Smooth muscle cell (in vitro differentiated cells): Measurements from ENCODE around the gene DNAJC7. TPM values are rescaled to one million over a fixed set of nuclear protein-coding genes. Genes with fewer than 3 reads are reported as not detected.
"Not testable (repeated sequence)": the region's sequence is repeated elsewhere in the genome, so short reads cannot be mapped to it uniquely, and the experiment has no call there.

ENCODE experiments used
- DNase-seq: peaks from one replicate; lab custom pipeline; 2025; ENCODE audit not compliant: unreplicated experiment; lab: John Stamatoyannopoulos, UW
- H2AFZ ChIP-seq: fragments of 200-600 bp; sonication (generic); 2 replicates; pipeline ENCODE4 v1.6.0; 2016; ENCODE audit warnings: antibody characterized with exemption, low read depth, mild to moderate bottlenecking
- H3F3A ChIP-seq: fragments of 200-600 bp; sonication (generic); 2 replicates; pipeline ENCODE4 v1.6.0; 2017; ENCODE audit warnings: antibody characterized with exemption, low read depth
- H3K27ac ChIP-seq: fragments of 200-600 bp; sonication (generic); 2 replicates; pipeline ENCODE4 v1.5.1; 2016; ENCODE audit warnings: low read depth, mild to moderate bottlenecking
- H3K27me3 ChIP-seq: fragments of 200-600 bp; sonication (generic); 2 replicates; pipeline ENCODE4 v1.6.1; 2016; ENCODE audit warnings: low read depth, mild to moderate bottlenecking
- H3K36me3 ChIP-seq: fragments of 200-600 bp; sonication (generic); 2 replicates; pipeline ENCODE4 v1.5.1; 2016; ENCODE audit warnings: low read depth
- H3K4me1 ChIP-seq: fragments of 200-600 bp; sonication (generic); 2 replicates; pipeline ENCODE4 v1.5.1; 2016; ENCODE audit warnings: low read depth
- H3K4me2 ChIP-seq: fragments of 200-600 bp; sonication (generic); 2 replicates; pipeline ENCODE4 v1.6.0; 2016; ENCODE audit warnings: mild to moderate bottlenecking
- H3K4me3 ChIP-seq: fragments of 200-600 bp; sonication (generic); 2 replicates; pipeline ENCODE4 v1.5.1; 2016; ENCODE audit warnings: mild to moderate bottlenecking
- H3K79me2 ChIP-seq: fragments of 200-600 bp; sonication (generic); 2 replicates; pipeline ENCODE4 v1.6.0; 2016; ENCODE audit warnings: low read depth, mild to moderate bottlenecking
- H3K9ac ChIP-seq: fragments of 200-600 bp; sonication (generic); 2 replicates; pipeline ENCODE4 v1.6.0; 2016; ENCODE audit warnings: low read depth
- H3K9me3 ChIP-seq: fragments of 200-600 bp; sonication (generic); replicated peaks from 2 replicates; pipeline ENCODE4 v1.5.1; 2016; ENCODE audit warnings: low read depth
- H4K20me1 ChIP-seq: fragments of 200-600 bp; sonication (generic); 2 replicates; pipeline ENCODE4 v1.6.0; 2016; ENCODE audit warnings: low read depth
- WGBS: methylation state at CpG from one replicate; pipeline ENCODE4 v1.1.7; 2016; ENCODE audit warnings: low lambda C conversion rate; 5-methylcytosine and 5-hydroxymethylcytosine counted together
- polyA plus RNA-seq: library from polyadenylated mRNA; unstranded; fragments of >200 nt; fragmentation: Nextera tagmentation; extraction: Ambion mirVana; gene quantifications from 2 replicates; pipeline ENCODE4 v1.2.1, GENCODE V29; 2016
- total RNA-seq: library from RNA; depleted of rRNA; stranded (reverse); fragments of >200 nt; gene quantifications from 2 replicates; pipeline ENCODE4 v1.2.3, GENCODE V29; 2014
- TF ChIP-seq, protein P1 (sequence below): fragments of 200-600 bp; sonication (generic); IDR thresholded peaks from 2 replicates; pipeline ENCODE4 v1.5.1; 2017; ENCODE audit warnings: borderline replicate concordance, mild to moderate bottlenecking, antibody characterized with exemption; ENCODE audit not compliant: insufficient read depth, poor library complexity, severe bottlenecking

DNAJC7 gene
- total and polyA plus RNA-seq, 2 experiments from 2014 or later: 44.5 to 44.7 TPM

- H2AFZ ChIP-seq: peak overlapping the region; percentile 65
- no peaks in the 10 kb centered on the region for H3K9me3 ChIP-seq
- 37% methylated on average over 3 of the region's 3 CpGs for WGBS
- peak overlapping the region; percentile 97 for H3K4me2 ChIP-seq
- peak overlapping the region; percentile 89 for H3K4me3 ChIP-seq
- H3K36me3 ChIP-seq: no peaks in the 10 kb centered on the region
- H3K27me3 ChIP-seq: no peaks in the 10 kb centered on the region
- peak overlapping the region; percentile 97 for H3K27ac ChIP-seq
- DNase-seq: no peak
- peak overlapping the region; percentile 99 for H3K9ac ChIP-seq
- TF ChIP-seq, protein P1, sequence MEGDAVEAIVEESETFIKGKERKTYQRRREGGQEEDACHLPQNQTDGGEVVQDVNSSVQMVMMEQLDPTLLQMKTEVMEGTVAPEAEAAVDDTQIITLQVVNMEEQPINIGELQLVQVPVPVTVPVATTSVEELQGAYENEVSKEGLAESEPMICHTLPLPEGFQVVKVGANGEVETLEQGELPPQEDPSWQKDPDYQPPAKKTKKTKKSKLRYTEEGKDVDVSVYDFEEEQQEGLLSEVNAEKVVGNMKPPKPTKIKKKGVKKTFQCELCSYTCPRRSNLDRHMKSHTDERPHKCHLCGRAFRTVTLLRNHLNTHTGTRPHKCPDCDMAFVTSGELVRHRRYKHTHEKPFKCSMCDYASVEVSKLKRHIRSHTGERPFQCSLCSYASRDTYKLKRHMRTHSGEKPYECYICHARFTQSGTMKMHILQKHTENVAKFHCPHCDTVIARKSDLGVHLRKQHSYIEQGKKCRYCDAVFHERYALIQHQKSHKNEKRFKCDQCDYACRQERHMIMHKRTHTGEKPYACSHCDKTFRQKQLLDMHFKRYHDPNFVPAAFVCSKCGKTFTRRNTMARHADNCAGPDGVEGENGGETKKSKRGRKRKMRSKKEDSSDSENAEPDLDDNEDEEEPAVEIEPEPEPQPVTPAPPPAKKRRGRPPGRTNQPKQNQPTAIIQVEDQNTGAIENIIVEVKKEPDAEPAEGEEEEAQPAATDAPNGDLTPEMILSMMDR: no peak
- peaks cover 2% of the 10 kb centered on the region for H3F3A ChIP-seq
- peaks cover 55% of the 10 kb centered on the region for H3K79me2 ChIP-seq
- peaks cover 25% of the 10 kb centered on the region for H3K4me1 ChIP-seq
- H4K20me1 ChIP-seq: peaks cover 27% of the 10 kb centered on the region
Observed at GRCh38 chr17:42018339-42018738, 1.1 kb upstream of the DNAJC7 start.

DNA sequence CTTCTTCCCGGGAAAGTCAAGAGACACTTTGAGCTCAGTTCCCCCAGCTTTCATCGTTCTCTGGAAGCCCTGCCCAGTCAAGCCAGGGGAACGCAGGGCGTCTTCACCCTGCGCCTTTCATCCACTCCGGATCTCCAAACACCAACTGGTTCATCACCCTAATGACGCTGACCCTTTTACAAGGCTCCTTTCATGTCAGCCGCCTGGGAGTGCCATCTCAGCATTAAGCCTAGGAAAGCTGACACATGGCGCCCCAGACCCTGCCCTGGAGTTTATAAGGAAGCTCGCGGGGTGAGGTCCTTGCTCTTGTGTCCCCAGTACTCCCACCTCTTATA, 594 bp upstream of the DNAJC7 start:
- H3K9me3 ChIP-seq: no peaks in the 10 kb centered on the region
- peak overlapping the region; percentile 65 for H2AFZ ChIP-seq
- H3F3A ChIP-seq: no peaks in the 10 kb centered on the region
- peak overlapping the region; percentile 97 for H3K4me2 ChIP-seq
- H3K27me3 ChIP-seq: no peaks in the 10 kb centered on the region
- peaks cover 32% of the 10 kb centered on the region for H4K20me1 ChIP-seq
- H3K36me3 ChIP-seq: no peaks in the 10 kb centered on the region
- peak overlapping the region; percentile 99 for H3K9ac ChIP-seq
- H3K4me3 ChIP-seq: peak overlapping the region; percentile 89
- peaks cover 25% of the 10 kb centered on the region for H3K4me1 ChIP-seq
- peak overlapping the region; percentile 97 for H3K27ac ChIP-seq
- peaks cover 60% of the 10 kb centered on the region for H3K79me2 ChIP-seq
- TF ChIP-seq, protein P1: no peak
- DNase-seq: peak; percentile 54
- 6% methylated on average over 11 of the region's 11 CpGs for WGBS

DNA sequence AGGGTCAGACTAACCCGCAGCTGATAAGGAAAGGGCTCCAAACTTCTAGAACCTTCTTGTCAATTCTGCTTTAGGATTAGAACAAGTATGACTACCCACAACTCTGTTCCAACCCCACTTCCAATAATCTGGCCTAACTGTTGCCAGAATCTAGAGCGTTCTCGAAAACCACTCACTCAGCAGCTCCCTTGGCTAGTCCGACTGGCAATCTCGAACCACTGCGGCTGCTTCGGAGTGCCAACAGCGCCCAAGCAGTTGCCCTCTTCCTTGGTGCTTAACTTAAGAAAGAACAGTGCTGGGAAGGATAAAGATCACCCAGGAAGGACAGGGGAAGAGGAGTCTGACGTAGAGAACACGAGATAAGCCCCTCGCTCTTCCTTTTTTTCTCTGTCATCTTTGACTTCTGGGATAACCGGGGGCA, 818 bp downstream of the DNAJC7 start:
- 10% methylated on average over 12 of the region's 12 CpGs for WGBS
- H2AFZ ChIP-seq: peak overlapping the region; percentile 65
- H3K36me3 ChIP-seq: no peaks in the 10 kb centered on the region
- TF ChIP-seq, protein P1: no peak
- no peak for DNase-seq
- no peaks in the 10 kb centered on the region for H3K9me3 ChIP-seq
- H3K79me2 ChIP-seq: peaks cover 71% of the 10 kb centered on the region
- peak overlapping the region; percentile 97 for H3K27ac ChIP-seq
- peaks cover 25% of the 10 kb centered on the region for H3K4me1 ChIP-seq
- peak overlapping the region; percentile 97 for H3K4me2 ChIP-seq
- H3K9ac ChIP-seq: peak overlapping the region; percentile 99
- peak overlapping the region; percentile 89 for H3K4me3 ChIP-seq
- peaks cover 46% of the 10 kb centered on the region for H4K20me1 ChIP-seq
- H3F3A ChIP-seq: no peaks in the 10 kb centered on the region
- no peaks in the 10 kb centered on the region for H3K27me3 ChIP-seq

- WGBS: 98% methylated on average over 12 of the region's 12 CpGs
- not testable (repeated sequence) for H3K36me3 ChIP-seq, H3K9me3 ChIP-seq, DNase-seq, H3K9ac ChIP-seq, H3K27me3 ChIP-seq, H3K27ac ChIP-seq, H2AFZ ChIP-seq, H3K4me3 ChIP-seq, H3K4me2 ChIP-seq, H3F3A ChIP-seq
- H3K4me1 ChIP-seq: peaks cover 15% of the 10 kb centered on the region
- peaks cover 83% of the 10 kb centered on the region for H3K79me2 ChIP-seq
- peaks cover 73% of the 10 kb centered on the region for H4K20me1 ChIP-seq
Observed at GRCh38 chr17:42013740-42014139, 3.5 kb downstream of the DNAJC7 start.

- H3K27me3 ChIP-seq, H3K9me3 ChIP-seq, H3K36me3 ChIP-seq, H3K27ac ChIP-seq, DNase-seq, H2AFZ ChIP-seq, H3K4me1 ChIP-seq, H3K9ac ChIP-seq, H3K4me2 ChIP-seq, H3K4me3 ChIP-seq, H3F3A ChIP-seq: not testable (repeated sequence)
- H3K79me2 ChIP-seq: peaks cover 97% of the 10 kb centered on the region
- peaks cover 87% of the 10 kb centered on the region for H4K20me1 ChIP-seq
- WGBS: 77% methylated on average over 4 of the region's 4 CpGs
Observed at GRCh38 chr17:42012363-42012762, 4.9 kb downstream of the DNAJC7 start.
